Transverse colon (tissue), 4 donors: ENCODE data around the gene NOTUM. TPM values are rescaled to one million over a fixed set of nuclear protein-coding genes. Genes with fewer than 3 reads are reported as not detected.
"Not testable (repeated sequence)": the region's sequence is repeated elsewhere in the genome, so short reads cannot be mapped to it uniquely, and the experiment has no call there.

Source experiments
- DNase-seq: peaks from one replicate; pipeline ENCODE4 v3.0.0-alpha.2; 2019
- H3K27ac ChIP-seq, 4 donors: fragments of 200-600 bp; sonication (generic); 2 replicates each; pipeline ENCODE4 v1.5.1; 2016 to 2018; ENCODE audit warnings: inconsistent platforms in 4 of 4
- H3K27me3 ChIP-seq: fragments of 200-600 bp; sonication (generic); 2 replicates; pipeline ENCODE4 v1.5.1; 2017; ENCODE audit warnings: inconsistent platforms
- H3K36me3 ChIP-seq, 4 donors: fragments of 200-600 bp; sonication (generic); 2 replicates each; pipeline ENCODE4 v1.5.1; 2017 to 2019; ENCODE audit warnings: inconsistent platforms in 4 of 4
- H3K4me1 ChIP-seq, 4 donors: fragments of 200-600 bp; sonication (generic); 2 replicates each; pipeline ENCODE4 v1.5.1; 2017 to 2020; ENCODE audit warnings: inconsistent platforms in 4 of 4
- H3K4me3 ChIP-seq, 4 donors: fragments of 200-600 bp; sonication (generic); 1 replicate in 1 of 4; 2 replicates in 3 of 4; pipeline versions ENCODE4 v1.5.1 to v1.6.1; 2017 to 2019; ENCODE audit warnings: inconsistent platforms in 4 of 4
- H3K9me3 ChIP-seq, 2 donors: fragments of 200-600 bp; sonication (generic); 2 replicates each; pipeline ENCODE4 v1.5.1; 2017 to 2019; ENCODE audit warnings: inconsistent platforms in 2 of 2
- CTCF ChIP-seq, 5 experiments: fragments of 200-600 bp in 3 of 5; fragments of 450-650 bp in 2 of 5; sonication (generic) in 3 of 5; IDR thresholded peaks; 1 replicate in 2 of 5; 2 replicates in 3 of 5; pipeline ENCODE4 v1.5.1; 2016 to 2017; ENCODE audit warnings: antibody characterized with exemption in 5 of 5, inconsistent platforms in 3 of 5, mild to moderate bottlenecking in 2 of 5, moderate library complexity in 1 of 5
- EP300 ChIP-seq: sonication (generic); formaldehyde crosslinking; IDR thresholded peaks from one replicate; pipeline ENCODE4 v1.6.1; 2017; ENCODE audit warnings: antibody characterized with exemption, low read depth
- POLR2A ChIP-seq: fragments of 450-650 bp; IDR thresholded peaks from one replicate; pipeline ENCODE4 v1.6.1; 2016; ENCODE audit warnings: antibody characterized with exemption, mild to moderate bottlenecking, moderate library complexity
- POLR2AphosphoS5 ChIP-seq, 3 donors: sonication (generic); formaldehyde crosslinking; IDR thresholded peaks; one replicate each; pipeline ENCODE4 v1.6.1; 2016; ENCODE audit warnings: antibody characterized with exemption in 3 of 3
- WGBS, 2 donors: methylation state at CpG; one replicate each; pipeline ENCODE4 v1.1.5; 2018; ENCODE audit warnings: low coverage in 1 of 2; 5-methylcytosine and 5-hydroxymethylcytosine counted together
- in situ Hi-C, 4 donors: fragments of 200-750 bp; cut with MboI; loops; one replicate each; pipeline versions ENCODE4 v1.15.0 to v1.15.1; 2017; ENCODE audit warnings: low sequenced_read_pairs in 3 of 4, low pct_ligation_motif_present in 1 of 4, low pct_unique_long_range_greater_than_20kb in 1 of 4
- intact Hi-C: fragments of 100-400 bp; cut with DNase I; formaldehyde crosslinking; loops from one replicate; pipeline ENCODE4 v1.15.1; 2023; ENCODE audit warnings: low total_unique reads
- total RNA-seq, 4 donors: library from RNA; depleted of rRNA; stranded (reverse); fragments of >200 nt; gene quantifications; one replicate each; pipeline ENCODE4 v1.1.0, GENCODE V29; 2016

NOTUM gene
- total RNA-seq, 4 donors from 2014 or later, result not detected

- no peaks in the 10 kb centered on the region for H3K9me3 ChIP-seq
- peaks cover 37% of the 10 kb centered on the region for H3K27me3 ChIP-seq
- WGBS, 2 donors, result 93% methylated on average over 26 of the region's 26 CpGs; no CpG with 5 or more reads in 1 of the 2 donors
- intact Hi-C loops (no loop called here), in situ Hi-C loops (loop anchor here in 1 of 4 donors (25.0 kb wide), 1 partner anchor 207 kb away; no protein-coding TSS in a partner anchor)
- peaks cover 3 to 12% (median 9%) of the 10 kb centered on the region in 4 donors for H3K4me1 ChIP-seq
- no peak for DNase-seq
- TF ChIP-seq EP300 (no peak), CTCF (IDR thresholded peaks at IDR 0.05) (no peak), POLR2AphosphoS5 (IDR thresholded peaks at IDR 0.05) (no peak), POLR2A (no peak)
- no peaks in the 10 kb centered on the region for H3K36me3 ChIP-seq
- no peak overlapping the region for H3K27ac ChIP-seq
- no peak overlapping the region for H3K4me3 ChIP-seq
These were observed 5.8 kb downstream of the NOTUM start for GRCh38 chr17:81955058-81955681.

DNA sequence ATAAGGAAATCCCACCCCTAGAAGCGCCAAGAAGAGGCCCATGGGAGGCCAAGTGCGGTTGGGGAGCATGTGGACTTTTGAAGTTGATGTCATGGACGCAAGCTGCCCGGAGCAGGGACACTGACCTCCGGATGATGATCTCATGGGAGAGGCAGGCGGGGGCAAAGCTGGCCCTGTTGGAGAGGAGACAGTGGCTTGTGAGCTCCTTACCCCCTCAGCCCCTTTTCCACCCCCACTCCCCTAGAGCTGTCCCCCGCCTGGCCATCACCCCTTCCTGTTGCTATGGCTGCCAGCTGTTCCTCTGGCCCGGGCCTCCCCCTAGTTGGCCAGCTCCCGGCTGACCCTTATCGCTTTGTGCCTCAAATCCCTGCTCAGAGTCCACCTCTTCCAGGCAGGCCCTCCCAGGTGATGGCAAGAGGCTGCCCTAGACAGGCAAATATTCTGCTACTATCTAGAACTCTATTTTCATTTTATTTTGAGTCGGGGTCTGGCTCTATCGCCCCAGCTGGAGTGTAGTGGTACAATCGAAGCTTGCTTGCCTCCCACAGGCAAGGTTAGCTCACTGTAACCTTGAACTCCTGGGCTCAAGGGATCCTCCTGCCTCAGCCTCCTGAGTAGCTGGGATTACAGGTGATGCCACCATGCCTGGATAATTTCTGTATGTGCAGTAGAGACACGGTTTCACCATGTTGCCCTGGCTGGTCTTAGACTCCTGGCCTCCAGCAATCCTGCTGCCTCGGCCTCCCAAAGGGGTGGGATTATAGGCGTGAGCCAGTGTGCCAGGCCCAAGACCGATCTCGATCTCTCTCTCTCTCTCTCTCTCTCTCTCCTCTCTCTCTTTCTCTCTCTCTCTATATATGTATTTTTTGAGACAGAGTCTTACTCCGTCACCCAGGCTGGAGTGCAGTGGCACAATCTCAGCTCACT, 6.6 kb downstream of the NOTUM start:
- DNase-seq, result no peak
- intact Hi-C loops, result no loop called here
- no peak for TF ChIP-seq EP300
- no peak for TF ChIP-seq POLR2A
- no peak for TF ChIP-seq CTCF (IDR thresholded peaks at IDR 0.05)
- Histone ChIP-seq H3K4me1 (peaks cover 0 to 4% (median 2%) of the 10 kb centered on the region in 4 donors), H3K36me3 (no peaks in the 10 kb centered on the region), H3K4me3 (no peak overlapping the region), H3K27ac (no peak overlapping the region), H3K9me3 (no peaks in the 10 kb centered on the region), H3K27me3 (peaks cover 29% of the 10 kb centered on the region)
- in situ Hi-C loops, result loop anchor here in 1 of 4 donors (25.0 kb wide), 1 partner anchor 208 kb away; no protein-coding TSS in a partner anchor
- 76 to 78% methylated on average over 2 to 18 of the region's 19 CpGs for WGBS, 2 donors

GRCh38 chr17:81953443-81953842, 7.5 kb downstream of the NOTUM start:
- TF ChIP-seq CTCF (IDR thresholded peaks at IDR 0.05), result peak in 1 of 5 experiments; percentile 13
- H3K9me3 ChIP-seq, H3K27ac ChIP-seq, H3K36me3 ChIP-seq, intact Hi-C loops, DNase-seq, H3K4me1 ChIP-seq, H3K4me3 ChIP-seq: not testable (repeated sequence)
- 62 to 71% methylated on average over 3 to 5 of the region's 5 CpGs for WGBS, 2 donors
- peaks cover 20% of the 10 kb centered on the region for H3K27me3 ChIP-seq
- in situ Hi-C loops, result loop anchor here in 1 of 4 donors (25.0 kb wide), 1 partner anchor 209 kb away; no protein-coding TSS in a partner anchor

- no peak for DNase-seq
- peaks cover 13% of the 10 kb centered on the region for H3K27me3 ChIP-seq
- H3K9me3 ChIP-seq, result no peaks in the 10 kb centered on the region
- no peak overlapping the region for H3K4me3 ChIP-seq
- H3K4me1 ChIP-seq, result no peaks in the 10 kb centered on the region
- H3K27ac ChIP-seq, result no peak overlapping the region
- in situ Hi-C loops (loop anchor here in 1 of 4 donors (25.0 kb wide), 1 partner anchor 209 kb away; no protein-coding TSS in a partner anchor), intact Hi-C loops (no loop called here)
- H3K36me3 ChIP-seq, result no peaks in the 10 kb centered on the region
- 74% methylated on average over 15 of the region's 16 CpGs; no CpG with 5 or more reads in 1 of the 2 donors for WGBS, 2 donors
- TF ChIP-seq POLR2AphosphoS5 (IDR thresholded peaks at IDR 0.05) (no peak), EP300 (no peak), POLR2A (no peak), CTCF (IDR thresholded peaks at IDR 0.05) (no peak)
These were observed 8.2 kb downstream of the NOTUM start for GRCh38 chr17:81952792-81953228.
